NCI-H2081 treated with DMSO at 0.1 percent for 48 hours (cell line): ENCODE data around the gene RMND5A.
A peak's percentile ranks its signal among the peaks of the same experiment; 100 is the strongest.

ENCODE experiments used
- DNase-seq: peaks from one replicate; lab custom pipeline; 2025; lab: John Stamatoyannopoulos, UW

Gene RMND5A

DNA sequence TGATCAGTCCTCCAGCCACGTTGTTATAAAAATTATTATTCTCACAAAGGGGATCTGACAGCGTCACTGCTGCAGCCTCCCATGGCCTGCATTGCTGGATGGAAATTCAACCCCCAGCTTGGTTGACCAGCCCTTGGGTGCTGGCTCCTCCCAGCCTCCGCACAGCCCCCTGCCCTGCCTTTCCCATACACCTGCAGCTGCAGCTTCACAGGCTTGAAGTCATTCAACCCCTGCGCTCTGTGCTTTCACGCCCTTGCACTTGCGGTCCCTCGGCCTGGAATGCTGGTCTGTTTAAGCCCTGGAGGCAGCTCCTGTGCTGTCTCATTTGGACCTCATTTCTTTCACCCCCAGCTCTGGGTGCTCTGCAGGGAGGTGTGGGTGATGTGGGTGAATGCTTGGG is 71.5 kb downstream of the RMND5A start:
- no peak for DNase-seq

DNA sequence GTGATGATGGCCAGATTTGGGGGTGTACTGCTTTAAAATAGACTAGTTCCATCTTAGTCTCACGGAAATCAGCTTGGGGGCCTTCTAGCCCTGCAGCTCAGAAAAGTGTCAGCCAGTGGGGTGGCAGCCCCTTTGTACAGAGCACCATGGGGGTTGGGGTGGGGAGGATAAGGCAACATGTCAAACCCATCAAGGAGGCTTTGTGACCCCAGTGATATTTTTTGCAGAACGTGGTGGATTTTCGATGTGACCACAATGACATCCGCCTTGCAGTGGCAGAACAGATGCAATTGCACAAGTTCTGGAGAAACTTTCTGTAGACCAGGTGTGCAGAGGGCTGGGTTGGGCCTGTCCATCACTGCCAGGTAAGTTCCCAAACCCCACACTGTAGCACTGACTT is 73.7 kb downstream of the RMND5A start:
- DNase-seq = no peak

DNA sequence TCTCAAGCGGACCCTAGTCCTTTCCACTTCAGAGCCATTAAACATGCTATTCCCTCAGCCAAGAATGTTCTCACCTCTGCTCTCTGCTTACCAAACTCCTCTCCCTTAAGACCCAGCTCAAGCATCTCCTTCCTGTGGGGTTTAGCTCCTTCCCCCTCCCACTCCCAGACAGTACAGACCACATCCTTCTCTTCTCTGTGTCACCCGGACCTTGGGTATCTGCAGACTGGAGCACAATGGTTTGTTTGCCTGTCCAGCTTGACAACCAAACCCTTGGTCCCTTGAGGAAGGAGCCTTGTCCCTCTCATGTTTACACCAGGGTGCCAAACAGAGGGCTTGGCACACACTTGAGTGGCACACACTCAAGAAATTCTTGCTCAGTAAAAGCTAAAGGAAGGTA is 74.8 kb downstream of the RMND5A start:
- no peak for DNase-seq

DNA sequence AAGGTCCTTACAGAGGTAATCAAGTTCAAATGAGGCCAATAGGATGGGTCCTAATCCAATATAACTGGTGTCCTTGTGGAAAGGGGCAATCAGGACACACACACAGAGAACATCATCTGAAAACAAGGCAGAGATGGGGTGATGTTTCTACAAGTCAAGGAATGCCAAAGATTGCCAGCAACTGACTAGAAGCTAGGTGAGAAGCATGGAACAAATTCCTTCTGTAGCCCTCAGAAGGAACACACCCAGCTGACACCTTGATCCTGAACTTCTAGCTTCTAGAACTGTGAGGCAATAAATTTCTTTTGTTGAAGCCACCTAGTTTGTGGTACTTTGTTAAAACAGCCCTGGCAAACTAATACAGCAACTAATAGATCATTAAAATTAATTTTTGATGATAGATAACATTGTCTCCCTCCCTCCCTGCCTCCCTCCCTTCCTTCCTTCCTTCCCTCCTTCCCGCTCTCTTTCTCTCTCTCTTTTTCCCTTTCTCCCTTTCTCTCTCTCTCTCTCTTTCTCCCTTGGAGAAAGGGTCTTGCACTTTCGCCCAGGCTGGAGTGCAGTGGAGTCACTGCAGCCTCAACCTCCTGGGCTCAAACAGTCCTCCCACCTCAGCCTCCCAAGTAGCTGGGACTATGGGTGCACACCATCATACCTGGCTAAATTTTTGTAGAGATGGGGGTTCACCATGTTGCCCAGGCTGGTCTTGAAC is 80.9 kb downstream of the RMND5A start:
- no peak for DNase-seq

DNA sequence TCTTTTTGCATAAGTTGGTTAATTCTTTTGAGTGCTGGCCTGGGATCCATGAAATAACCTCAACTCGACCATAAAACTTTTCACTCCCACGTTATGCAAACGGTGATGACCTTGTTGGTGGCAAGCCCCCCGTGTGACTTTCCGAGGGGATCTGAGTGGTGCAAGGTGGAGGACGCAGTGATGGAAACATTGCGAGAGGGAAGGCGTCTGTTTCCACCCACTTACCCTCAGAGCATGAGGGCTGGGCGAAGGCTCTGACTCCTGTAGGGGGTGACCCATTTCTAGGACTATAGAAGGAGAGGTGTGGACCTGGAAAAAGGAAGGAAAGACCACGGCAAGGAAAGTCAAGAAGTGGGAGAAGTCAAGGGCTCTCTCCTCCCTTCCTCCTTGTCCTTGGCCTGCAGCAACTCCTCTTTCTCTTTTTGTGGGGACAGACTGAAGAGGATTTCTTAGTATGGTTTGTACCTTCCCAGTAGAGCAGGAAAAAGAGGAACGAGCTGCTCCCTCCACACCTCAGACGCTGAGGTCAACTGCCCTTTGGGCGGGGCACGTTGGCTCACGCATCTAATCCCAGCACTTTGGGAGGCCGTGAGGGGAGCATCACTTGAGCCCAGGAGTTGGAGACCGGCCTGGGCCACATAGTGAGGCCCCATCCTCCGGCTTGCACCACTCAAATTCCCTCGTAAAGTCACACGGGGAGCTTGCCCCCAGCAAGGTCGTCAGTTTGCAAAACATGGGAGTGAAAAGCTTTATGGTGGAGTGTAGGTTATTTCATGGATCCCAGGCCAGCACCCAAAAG is 86.2 kb downstream of the RMND5A start:
- no peak for DNase-seq

DNA sequence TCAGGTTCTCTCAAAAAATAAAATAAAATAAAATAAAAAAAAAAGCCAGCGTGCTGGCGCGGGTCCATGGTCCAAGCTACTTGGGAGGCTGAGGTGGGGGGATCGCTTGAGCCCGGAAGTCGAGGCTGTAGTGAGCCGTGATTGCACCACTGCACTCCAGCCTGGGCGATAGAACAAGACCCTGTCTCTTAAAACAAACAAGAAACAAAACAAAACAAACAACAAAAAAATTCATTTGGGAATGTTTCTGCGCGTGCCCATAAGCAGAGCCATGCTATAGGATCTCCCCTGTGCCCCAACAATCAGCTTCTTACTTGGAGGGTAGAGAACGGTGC is 87.0 kb downstream of the RMND5A start:
- no peak for DNase-seq

DNA sequence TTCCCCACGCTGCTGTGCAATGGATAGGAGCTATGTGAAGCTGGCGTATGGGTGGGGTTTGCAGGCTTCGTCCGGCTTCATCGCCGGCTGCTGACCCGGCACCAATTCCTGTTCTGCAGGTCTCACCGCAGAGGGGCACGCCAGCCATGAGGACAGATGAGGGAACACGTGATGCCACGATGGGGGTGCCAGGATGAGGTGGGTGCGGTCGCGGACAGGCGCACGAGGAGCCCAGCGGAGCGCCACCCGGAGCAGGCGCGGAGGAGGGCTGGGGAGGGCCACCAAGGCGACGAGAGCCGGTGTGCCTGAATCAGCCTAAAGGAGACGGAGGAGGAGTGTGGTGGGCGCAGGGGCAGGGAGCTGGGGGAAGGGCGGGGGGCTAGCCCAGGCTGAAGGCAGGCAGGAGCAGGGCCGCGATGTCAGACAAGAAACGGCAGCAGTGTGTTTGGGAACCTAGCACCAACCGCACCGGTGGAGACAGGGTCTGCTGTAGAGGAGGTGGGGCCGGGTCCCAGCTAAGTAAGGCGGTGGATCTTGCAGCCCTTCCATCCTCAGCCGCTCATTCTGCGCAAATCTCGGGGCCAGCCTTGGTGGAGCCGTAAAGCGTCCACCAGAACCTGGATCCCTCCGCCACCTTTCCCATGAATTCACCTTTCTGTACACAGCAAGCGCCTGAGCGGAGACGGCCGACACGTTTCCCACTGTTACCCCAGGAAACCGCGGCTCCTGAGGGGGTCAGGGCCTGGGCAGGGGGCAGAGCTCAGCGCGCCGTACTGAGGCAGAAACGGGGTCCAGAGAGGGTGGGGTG is 87.6 kb downstream of the RMND5A start:
- DNase-seq = no peak

DNA sequence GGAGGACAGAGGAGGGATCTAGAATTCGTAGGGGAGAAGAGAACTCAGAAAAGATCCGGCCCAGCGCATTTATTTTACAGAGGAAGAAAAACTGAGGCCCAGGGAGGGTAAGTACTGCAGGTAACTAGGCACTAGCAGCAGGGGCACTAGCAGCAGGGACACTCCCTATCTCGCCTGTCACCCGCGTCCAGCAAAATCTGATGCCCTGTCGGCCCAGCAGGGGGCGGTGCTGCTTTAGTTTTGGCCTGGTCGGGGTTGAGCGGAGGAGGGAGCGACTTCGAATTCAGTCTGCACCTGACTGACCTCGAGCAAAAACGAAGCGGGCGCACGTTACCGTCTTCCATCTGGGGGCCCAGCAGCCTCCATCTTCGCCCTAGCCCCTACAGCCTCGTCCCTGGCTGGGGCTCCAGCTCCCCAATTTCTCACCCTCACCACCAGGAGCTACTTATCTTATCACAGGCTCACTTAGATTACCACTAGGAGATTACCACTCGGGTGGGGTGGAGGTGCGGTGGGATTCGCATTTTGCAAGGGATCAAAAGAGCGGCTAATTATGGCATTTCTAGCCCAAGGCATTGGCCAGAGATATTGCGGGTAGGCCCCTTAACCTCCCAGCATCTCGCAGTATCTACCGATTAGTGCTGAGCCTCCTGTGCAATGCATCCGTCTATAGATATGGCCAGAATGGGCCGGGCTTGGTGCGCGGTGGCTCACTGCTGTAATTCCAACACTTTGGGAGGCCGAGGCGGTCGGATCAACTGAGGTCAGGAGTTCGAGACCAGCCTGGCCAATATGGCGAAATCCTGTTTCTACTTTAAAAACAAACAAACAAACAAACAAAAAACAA is 88.4 kb downstream of the RMND5A start:
- DNase-seq = peak; percentile 77

DNA sequence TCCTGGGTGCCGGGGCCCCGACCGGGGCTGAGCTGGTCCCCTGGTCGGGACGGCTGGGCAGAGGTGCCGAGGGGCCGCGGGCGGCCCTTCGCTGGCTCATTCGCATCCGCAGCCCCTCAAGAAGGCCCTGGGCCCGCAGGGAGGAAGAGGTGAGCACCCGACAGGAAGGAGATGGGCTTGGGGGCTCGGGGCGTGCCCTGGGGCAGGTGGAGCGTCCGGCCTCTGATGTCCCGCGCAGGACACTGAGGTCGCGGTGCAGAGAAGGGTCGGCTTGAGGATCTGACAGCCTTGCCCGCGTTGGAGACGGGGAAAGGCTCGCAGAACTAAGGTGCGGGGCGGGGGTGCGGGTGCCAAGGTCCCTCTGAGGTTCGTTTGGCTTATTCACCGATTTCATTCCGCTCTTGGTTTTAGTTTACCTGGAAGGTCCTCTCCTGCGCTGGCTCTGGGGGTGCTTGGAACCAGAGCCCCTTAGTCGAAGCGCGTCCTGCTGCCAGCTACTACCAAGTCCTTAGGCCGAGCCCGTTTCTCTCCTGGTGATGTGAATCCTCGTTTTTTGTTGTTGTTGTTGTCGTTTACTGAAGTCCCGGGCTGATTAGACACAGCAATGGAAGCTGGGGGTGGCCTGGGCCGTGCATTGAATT is 89.5 kb downstream of the RMND5A start:
- no peak for DNase-seq

DNA sequence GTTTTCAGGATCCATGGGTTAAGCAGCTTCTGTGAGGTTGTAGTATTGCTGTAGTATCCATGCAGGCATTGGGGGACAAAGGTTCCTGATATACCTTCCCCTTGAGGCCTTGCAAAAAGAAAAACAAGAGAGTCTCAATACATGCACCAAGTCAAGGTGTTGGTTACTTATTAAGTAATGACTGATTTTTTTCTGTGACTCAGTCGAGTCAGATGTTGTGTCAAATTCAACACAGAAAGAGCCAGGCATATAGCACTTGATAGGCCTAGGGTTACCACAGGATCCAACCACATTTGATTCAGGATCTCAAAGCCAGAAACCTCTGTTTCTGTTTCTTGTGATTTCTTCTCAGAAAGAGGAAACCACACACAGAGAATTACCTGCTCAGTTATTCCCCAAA is 95.5 kb downstream of the RMND5A start:
- DNase-seq = no peak

DNA sequence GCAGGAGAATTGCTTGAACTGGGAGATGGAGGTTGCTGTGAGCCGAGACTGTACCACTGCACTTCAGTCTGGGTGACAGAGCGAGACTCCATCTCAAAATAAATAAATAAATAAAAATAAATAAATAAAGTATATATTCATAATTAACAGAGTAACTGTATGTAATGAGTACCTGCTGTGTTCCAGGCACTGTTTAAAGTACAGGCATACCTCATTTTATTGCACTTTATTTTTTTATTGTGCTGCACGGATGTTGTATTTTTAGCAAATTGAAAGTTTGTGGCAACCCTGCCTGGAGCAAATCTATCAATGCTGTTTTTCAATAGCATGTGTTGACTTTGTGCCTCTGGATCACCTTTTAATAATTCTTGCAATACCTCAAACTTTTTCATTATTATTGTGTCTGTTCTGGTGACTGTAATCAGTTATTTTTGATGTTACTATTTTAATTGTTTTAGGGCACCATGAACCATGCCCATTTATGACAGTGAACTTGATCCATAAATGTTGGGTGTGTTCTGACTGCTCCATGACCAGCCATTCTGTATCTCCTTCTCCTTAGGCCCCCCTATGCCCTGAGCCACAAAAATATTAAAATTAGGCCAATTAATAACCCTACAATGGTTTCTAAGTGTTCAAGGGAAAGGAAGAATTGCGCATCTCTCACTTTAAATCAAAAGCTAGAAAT is 98.2 kb downstream of the RMND5A start:
- no peak for DNase-seq

DNA sequence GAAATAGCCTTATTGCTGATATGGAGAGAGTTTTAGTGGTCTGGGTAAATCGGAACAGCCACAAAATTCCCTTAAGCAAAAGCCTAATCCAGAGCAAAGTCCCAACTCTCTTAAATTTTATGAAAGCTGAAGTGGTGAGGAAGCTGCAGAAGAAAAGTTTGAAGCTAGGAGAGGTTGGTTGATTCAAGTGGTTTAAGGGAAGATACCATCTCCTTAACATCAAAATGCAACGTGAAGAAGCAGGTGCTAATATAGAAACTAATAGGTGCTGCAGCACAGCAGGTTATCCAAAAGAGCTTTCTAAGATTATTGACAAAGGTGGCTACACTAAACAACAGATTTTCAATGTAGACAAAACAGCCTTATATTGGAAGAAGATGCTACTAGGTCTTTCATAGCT is 98.9 kb downstream of the RMND5A start:
- DNase-seq = no peak

DNA sequence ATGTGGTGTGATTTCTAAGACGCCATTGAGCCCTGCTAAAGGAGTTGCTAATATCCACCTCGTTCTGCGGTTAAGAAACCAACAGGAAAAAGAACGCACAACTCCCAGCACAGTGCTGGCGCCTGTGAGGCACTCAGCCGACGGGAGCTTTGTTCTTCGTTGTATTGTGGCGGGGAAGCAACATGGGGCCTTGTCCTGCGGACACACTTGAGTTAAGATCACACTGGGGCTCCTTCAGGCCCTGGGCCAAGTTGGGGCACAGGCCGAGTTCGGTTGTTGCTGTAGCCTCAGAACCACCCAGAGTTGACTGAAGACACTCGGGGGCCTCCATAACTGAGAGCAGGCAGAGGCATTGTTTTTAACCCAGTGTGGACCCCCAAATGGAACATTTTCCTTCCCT is 101.2 kb downstream of the RMND5A start:
- no peak for DNase-seq

DNA sequence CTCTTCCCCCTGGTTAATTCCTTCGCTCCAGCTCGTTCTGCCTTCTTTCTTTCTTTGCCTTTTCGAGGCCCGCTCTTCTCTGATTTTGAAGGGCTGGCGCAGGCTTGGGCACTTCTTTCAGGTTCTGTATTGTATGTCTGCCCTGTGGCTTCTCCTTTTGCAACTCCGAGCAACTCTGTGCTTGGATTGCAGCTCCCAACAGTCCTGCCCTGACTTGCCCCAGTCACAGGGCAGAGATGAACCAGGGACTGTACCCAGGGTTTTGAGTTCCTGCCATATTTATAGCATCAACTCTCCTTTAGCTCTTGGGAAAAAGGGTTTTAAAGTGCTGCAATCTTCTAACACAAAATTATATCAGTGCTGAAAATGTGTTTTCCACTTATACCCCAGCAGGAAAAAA is 101.8 kb downstream of the RMND5A start:
- DNase-seq = no peak

DNA sequence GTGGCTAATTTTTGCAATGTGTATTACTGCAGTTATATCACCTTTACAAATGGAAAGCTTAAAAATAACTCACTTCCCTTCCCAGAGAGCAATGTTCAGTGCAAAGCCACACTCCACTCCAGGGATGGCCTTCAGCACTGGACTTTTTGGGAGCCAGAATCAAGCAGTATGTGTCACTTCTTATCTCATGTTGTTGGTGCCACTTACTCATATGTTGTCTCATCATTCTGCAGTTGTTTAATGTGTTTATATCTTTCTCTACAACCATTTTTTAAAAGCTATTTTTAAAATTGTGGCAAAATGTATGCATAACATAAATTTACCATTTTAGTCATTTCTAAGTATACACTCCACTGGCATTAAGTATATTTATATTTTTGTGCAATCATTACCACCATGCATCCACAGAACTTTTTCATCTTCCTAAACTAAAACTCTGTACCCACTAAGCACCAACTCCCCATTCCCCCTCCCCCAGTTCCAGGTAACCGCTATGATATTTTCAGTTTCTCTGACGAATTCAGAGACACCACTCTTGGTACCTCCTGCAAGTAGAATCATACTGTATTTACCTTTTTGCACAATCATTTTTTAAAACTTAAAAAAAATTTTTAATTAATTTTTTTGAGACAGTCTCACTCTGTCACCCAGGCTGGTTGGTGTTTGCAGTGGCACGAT is 102.7 kb downstream of the RMND5A start:
- DNase-seq = no peak

DNA sequence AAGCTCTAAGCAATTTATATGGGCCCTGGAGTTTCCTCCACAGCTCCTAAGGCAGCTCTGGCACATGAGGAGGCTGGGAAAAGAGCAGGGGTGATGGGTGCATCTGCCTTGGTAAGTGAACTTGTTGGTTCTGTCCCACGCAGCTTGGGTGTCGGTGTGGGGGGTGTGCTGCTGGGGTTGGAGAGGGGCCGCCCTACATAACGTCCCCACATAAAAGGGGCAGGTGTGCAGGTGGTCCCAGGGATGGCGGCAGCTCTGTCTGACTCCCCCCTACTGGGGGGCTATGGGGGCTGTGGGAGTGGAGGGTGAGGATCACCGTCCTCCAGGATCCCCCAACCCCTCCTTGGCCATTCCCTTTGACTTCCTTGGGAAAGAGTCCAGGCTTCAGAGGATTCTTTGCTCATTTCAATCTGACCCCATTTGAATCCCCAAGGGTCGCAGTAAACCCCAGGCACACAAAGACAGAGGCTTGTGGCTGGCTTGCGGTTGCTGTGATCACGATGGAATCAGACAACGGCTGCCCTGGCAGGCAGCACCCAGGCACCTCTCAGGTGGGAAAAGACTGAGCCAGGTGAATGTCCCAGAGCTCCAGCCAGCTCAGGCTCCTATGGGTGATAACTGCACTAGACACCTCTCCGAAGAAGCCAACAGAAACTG is 105.1 kb downstream of the RMND5A start:
- no peak for DNase-seq

DNA sequence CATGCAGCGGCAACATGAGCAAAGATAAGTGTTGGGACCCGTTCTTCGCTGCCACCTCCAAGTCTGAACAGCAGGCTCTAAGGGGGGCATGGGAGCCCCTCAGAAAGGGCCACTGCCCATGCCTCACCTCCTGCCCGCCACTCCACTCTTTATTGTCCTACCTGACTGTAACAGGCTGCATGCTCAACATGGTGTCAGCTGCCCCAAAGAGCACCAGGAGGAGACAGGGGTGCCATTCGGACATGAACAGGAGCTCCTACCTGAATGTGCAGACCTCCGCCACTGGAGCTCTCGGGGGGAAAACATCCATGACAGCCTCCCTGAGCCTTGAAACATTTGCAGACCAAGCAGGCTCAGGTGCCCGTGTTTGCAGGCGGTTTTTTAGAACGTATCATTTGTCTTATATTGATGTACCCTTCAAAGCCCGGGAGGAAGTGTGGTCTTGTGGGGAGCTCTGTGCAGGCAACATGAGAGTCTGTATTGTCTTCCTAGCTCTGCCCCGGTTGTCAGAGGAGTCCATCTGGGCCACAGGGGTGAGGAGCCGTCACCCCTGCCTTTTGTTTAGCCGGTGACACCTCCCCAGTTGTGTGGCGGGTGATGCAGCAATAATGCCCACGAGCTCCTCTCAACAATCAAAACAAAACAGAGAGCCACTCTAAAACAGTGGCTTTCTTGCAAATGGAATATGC is 105.7 kb downstream of the RMND5A start:
- DNase-seq = no peak

DNA sequence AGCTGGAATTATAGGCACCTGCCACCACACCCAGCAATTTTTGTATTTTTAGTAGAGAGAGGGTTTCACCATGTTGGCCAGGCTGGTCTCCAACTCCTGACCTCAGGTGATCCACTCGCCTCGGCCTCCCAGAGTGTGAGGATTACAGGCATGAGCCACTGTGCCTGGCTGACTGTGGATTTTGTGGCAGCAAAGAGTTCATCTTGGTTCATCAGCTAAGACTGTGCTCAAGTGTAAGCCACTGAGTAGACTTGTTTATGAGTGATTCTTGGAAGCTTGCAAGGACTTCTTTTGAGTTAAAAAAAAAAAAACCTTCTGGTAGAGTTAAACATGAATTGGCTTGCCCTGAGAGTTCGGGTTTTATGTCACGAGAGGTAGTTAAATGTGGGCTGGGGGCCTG is 106.9 kb downstream of the RMND5A start:
- no peak for DNase-seq
